ENCODE results near the gene SERPINA10. TPM values are rescaled to one million over a fixed set of nuclear protein-coding genes. Genes with fewer than 3 reads are reported as not detected.

The SERPINA10 gene
- total and polyA plus RNA-seq, 2 donors (not counting 3 experiments of a cell fraction or from before 2014, with no cell fraction given): not detected

DNA sequence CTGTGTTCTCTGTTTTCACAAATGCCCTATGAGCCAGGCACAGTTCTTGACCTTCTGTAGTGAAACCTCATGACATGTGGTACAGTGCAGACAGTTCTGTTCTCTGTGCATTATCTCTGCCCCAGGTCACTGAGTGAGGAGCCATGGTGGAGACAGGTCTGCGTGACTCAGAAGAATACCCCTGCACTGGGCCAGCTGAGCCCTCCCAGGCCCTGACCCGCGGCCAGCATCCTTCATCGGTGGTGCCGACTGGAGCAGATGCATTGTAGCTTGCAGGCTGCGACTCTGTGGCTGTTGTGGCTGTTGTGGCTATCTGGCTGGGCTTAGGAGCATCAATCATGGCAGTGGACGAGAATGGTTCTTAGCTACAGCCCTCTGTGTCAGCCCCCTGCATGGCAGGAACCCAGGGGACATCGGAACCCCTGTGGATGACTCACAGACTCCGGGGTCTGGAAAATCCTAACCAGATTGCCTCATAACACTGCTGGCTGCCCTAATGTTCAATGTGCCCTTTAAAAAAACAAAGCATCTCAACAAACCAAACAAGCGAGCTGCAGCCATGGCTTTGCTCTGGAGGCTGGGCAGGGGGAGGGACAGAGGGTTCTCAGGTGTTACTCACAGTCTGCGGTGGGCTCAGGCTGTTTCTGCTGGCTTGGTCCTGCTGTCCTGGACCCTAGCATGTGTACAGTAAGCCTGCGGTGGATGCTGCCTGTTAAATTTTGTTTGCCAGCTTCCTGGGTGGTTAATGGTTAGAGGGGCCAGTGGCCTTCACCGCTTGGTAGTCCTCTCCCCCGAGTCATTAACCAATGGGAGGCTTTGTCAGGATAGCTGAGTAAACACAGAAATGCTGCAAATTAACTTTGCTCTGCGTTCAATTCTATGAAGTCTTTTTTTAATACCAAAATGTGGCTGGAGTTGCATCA, 29.8 kb upstream of the SERPINA10 start, which contains the start of gene SERPINA6:
Gene SERPINA6, minus strand, starts transcription at position 689 of the 923 bp plus-strand sequence. CDS start 8,688 bp downstream, outside the sequence.
- H4K20me1 ChIP-seq (replicated peaks; ENCODE audit: control insufficient read depth, extremely low read depth, insufficient read depth, low read length): no peaks in the 10 kb centered on the region
- no peak within 1 kb of the TSS for H3K27ac ChIP-seq (ENCODE audit: insufficient read depth, low read depth, low read length)
- no peak for FAIRE-seq
- BruUV-seq (replicated peaks): no TSS peak
- H3K4me1 ChIP-seq (ENCODE audit: control insufficient read depth, extremely low read depth, insufficient read depth, low read length): no peaks in the 10 kb centered on the region
- no peaks in the 10 kb centered on the region for H3K9me3 ChIP-seq (replicated peaks; ENCODE audit: control insufficient read depth, insufficient read depth, low read length)
- H3K79me2 ChIP-seq (ENCODE audit: control insufficient read depth, insufficient read depth, low read length): no peaks in the 10 kb centered on the region
- no peak within 1 kb of the TSS for H3K4me3 ChIP-seq (replicated peaks in 1 of 3; ENCODE audit: insufficient read depth in 1 of 3, low read depth in 1 of 3, low read length in 3 of 3)
- no peaks in the 10 kb centered on the region for H3K27me3 ChIP-seq (ENCODE audit: control insufficient read depth in 2 of 2, insufficient read depth in 2 of 2, low read length in 2 of 2)
- H3K9me1 ChIP-seq (replicated peaks; ENCODE audit: control insufficient read depth, extremely low read depth, insufficient read depth, low read length): no peaks in the 10 kb centered on the region
- intact Hi-C loops (cut with micrococcal nuclease): no loop called here
- H3K9ac ChIP-seq (replicated peaks; ENCODE audit: extremely low read depth, insufficient read depth, low read length): no peak within 1 kb of the TSS
- no peak within 1 kb of the TSS for H3K4me2 ChIP-seq (ENCODE audit: insufficient read depth, low read length)
- POLR2A ChIA-PET: no interaction called here
- TF ChIP-seq GATA2 (IDR thresholded peaks at IDR 0.05; ENCODE audit: insufficient read depth, insufficient read length, low read depth, low read length): no peak
- TF ChIP-seq MYC (IDR thresholded peaks at IDR 0.05; ENCODE audit: low read depth, low read length): no peak
- TF ChIP-seq CTCF (IDR thresholded peaks at IDR 0.05; ENCODE audit: extremely low read depth in 1 of 2, insufficient read depth in 1 of 2, low read depth in 1 of 2, low read length in 2 of 2): no peak
- TF ChIP-seq EZH2 (IDR thresholded peaks at IDR 0.05; ENCODE audit: borderline replicate concordance, low read depth, low read length, severe bottlenecking): no peak
- TF ChIP-seq JUN (IDR thresholded peaks at IDR 0.05; ENCODE audit: borderline replicate concordance, insufficient read depth, insufficient read length, low read depth): no peak
- TF ChIP-seq POLR2A (IDR thresholded peaks at IDR 0.05; ENCODE audit: low read depth, low read length): no peak
- TF ChIP-seq POLR2AphosphoS5 (IDR thresholded peaks at IDR 0.05; ENCODE audit: insufficient read depth, low read depth, low read length): no peak
- CTCF ChIA-PET: no interaction called here
- DNase-seq (ENCODE audit: low read depth, low spot score): no peak
- H3K36me3 ChIP-seq (ENCODE audit: control insufficient read depth in 2 of 2, extremely low read depth in 1 of 2, insufficient read depth in 2 of 2, low read length in 2 of 2): no peaks in the 10 kb centered on the region
- dilution Hi-C loops (cut with MboI; ENCODE audit: extremely low pct_ligation_motif_present, low sequenced_read_pairs): no loop called here
- H2AFZ ChIP-seq (ENCODE audit: low read depth, low read length): no peak within 1 kb of the TSS

Measured in endothelial cell of umbilical vein (primary cell).